ENCODE data around the gene PLD6. TPM values are rescaled to one million over a fixed set of nuclear protein-coding genes. Genes with fewer than 3 reads are reported as not detected.

PLD6 gene
- total RNA-seq, 3 donors from 2014 or later (not counting 1 experiment from before 2014, with no cell fraction given) = 0.45 to 1.7 (median 0.84) TPM

DNA sequence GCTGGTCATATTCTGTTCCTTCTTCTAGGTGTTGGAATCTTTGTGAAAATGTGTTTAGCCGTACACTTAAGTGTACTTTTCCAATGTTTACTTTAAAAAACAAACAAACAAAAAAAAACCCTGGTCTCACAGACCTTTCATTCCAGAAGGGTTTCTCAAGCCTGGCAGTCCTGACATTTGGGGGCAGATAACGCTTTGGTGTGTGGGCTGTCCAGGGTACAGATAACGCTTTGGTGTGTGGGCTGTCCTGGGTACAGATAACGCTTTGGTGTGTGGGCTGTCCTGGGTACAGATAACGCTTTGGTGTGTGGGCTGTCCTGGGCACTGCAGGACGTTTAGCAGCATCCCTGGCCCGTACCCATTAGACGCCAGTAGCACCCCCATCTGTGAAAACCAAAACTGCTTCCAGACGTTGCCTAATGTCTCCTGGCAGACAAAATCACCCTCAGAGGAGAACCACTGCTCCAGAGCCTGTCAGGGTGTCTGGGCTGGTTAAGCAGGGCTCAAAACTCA lies 46.1 kb upstream of the PLD6 start:
- Mint-ChIP-seq H3K27me3 (ENCODE audit: low read depth in 2 of 2) (no peaks in the 10 kb centered on the region), H3K4me3 (no peak overlapping the region), H3K36me3 (no peaks in the 10 kb centered on the region), H3K27ac (no peak overlapping the region), H3K9me3 (no peaks in the 10 kb centered on the region), H3K4me1 (peaks cover 0 to 6% of the 10 kb centered on the region in 2 donors)
- Histone ChIP-seq H3K27ac (ENCODE audit: low read length) (no peak overlapping the region), H3K9me3 (ENCODE audit: control insufficient read depth, insufficient read depth, low read length) (no peaks in the 10 kb centered on the region), H3K27me3 (ENCODE audit: control insufficient read depth, insufficient read depth, low read length) (no peaks in the 10 kb centered on the region), H3K36me3 (ENCODE audit: control insufficient read depth, insufficient read depth, low read length) (peaks cover 56% of the 10 kb centered on the region), H3K4me1 (ENCODE audit: control insufficient read depth, insufficient read depth, low read length) (no peaks in the 10 kb centered on the region), H3K4me3 (ENCODE audit: low read length) (no peak overlapping the region)
- intact Hi-C loops (cut with micrococcal nuclease) = no loop called here
- ATAC-seq = no peak
- DNase-seq = no peak
- 76% methylated on average over 8 of the region's 9 CpGs for WGBS (ENCODE audit: insufficient coverage)
- TF ChIP-seq, protein P1, sequence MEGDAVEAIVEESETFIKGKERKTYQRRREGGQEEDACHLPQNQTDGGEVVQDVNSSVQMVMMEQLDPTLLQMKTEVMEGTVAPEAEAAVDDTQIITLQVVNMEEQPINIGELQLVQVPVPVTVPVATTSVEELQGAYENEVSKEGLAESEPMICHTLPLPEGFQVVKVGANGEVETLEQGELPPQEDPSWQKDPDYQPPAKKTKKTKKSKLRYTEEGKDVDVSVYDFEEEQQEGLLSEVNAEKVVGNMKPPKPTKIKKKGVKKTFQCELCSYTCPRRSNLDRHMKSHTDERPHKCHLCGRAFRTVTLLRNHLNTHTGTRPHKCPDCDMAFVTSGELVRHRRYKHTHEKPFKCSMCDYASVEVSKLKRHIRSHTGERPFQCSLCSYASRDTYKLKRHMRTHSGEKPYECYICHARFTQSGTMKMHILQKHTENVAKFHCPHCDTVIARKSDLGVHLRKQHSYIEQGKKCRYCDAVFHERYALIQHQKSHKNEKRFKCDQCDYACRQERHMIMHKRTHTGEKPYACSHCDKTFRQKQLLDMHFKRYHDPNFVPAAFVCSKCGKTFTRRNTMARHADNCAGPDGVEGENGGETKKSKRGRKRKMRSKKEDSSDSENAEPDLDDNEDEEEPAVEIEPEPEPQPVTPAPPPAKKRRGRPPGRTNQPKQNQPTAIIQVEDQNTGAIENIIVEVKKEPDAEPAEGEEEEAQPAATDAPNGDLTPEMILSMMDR (IDR thresholded peaks at IDR 0.05) = no peak

DNA sequence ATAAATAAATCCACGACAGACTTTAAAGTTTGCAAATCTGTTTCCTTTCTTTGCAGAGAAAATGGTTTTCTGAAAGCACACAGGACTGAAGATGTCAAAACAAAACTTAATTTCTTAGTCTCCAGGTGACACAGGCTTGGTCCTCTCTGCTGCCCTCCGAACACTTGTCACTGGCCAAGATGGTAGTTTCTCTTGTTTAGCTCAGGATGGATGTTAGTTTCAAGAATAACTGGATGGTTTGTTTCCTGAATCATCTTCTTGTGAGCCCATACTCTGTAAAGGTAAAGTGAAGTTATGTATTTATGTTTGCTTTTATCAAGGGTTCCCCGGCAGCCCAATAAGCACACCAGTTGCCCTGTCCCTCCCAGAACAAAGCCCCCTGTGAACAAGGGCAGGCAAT lies 40.7 kb upstream of the PLD6 start:
- no peak overlapping the region for H3K4me3 Mint-ChIP-seq
- TF ChIP-seq, protein P1 (IDR thresholded peaks at IDR 0.05) = no peak
- intact Hi-C loops (cut with micrococcal nuclease) = no loop called here
- no peaks in the 10 kb centered on the region for H3K36me3 Mint-ChIP-seq
- 99% methylated on average over 3 of the region's 3 CpGs for WGBS (ENCODE audit: insufficient coverage)
- Histone ChIP-seq H3K27me3 (ENCODE audit: control insufficient read depth, insufficient read depth, low read length) (no peaks in the 10 kb centered on the region), H3K36me3 (ENCODE audit: control insufficient read depth, insufficient read depth, low read length) (peaks cover 44% of the 10 kb centered on the region), H3K4me1 (ENCODE audit: control insufficient read depth, insufficient read depth, low read length) (no peaks in the 10 kb centered on the region), H3K27ac (ENCODE audit: low read length) (no peak overlapping the region), H3K4me3 (ENCODE audit: low read length) (no peak overlapping the region), H3K9me3 (ENCODE audit: control insufficient read depth, insufficient read depth, low read length) (no peaks in the 10 kb centered on the region)
- H3K27ac Mint-ChIP-seq = peak overlapping the region; percentile 26 to 40
- ATAC-seq (no peak), DNase-seq (no peak)
- H3K4me1 Mint-ChIP-seq = no peaks in the 10 kb centered on the region
- no peaks in the 10 kb centered on the region for H3K27me3 Mint-ChIP-seq (ENCODE audit: low read depth in 2 of 2)
- no peaks in the 10 kb centered on the region for H3K9me3 Mint-ChIP-seq

DNA sequence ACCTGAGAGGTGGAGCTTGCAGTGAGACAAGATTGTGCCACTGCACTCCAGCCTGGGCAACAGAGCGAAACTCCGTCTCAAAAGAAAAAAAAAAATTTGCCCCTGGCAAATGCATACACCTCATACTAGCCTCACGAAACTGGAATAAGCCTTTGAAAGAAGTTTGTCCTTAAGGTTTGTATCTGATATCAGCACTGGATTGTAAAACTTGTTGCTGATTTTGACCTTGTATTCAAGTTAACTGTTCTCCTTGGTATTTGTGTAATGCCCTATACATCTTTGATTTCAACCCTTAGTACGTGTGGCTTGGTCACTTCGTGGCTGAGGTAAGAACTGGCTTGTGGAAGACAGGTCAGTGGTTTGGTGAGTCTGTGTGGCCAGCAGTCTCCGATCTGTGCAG lies 37.0 kb upstream of the PLD6 start:
- no peaks in the 10 kb centered on the region for H3K36me3 Mint-ChIP-seq
- TF ChIP-seq, protein P1 (IDR thresholded peaks at IDR 0.05) = no peak
- no peak overlapping the region for H3K4me3 Mint-ChIP-seq
- no peaks in the 10 kb centered on the region for H3K9me3 ChIP-seq (ENCODE audit: control insufficient read depth, insufficient read depth, low read length)
- WGBS (ENCODE audit: insufficient coverage) = 76% methylated on average over 3 of the region's 6 CpGs
- no peak overlapping the region for H3K4me3 ChIP-seq (ENCODE audit: low read length)
- H3K4me1 Mint-ChIP-seq = peaks cover 2 to 8% of the 10 kb centered on the region in 2 donors
- no peaks in the 10 kb centered on the region for H3K9me3 Mint-ChIP-seq
- no peak overlapping the region for H3K27ac ChIP-seq (ENCODE audit: low read length)
- ATAC-seq (no peak), DNase-seq (no peak)
- intact Hi-C loops (cut with micrococcal nuclease) = no loop called here
- no peaks in the 10 kb centered on the region for H3K27me3 ChIP-seq (ENCODE audit: control insufficient read depth, insufficient read depth, low read length)
- H3K27ac Mint-ChIP-seq = peak overlapping the region in 1 of 2 donors; percentile 52
- peaks cover 24% of the 10 kb centered on the region for H3K36me3 ChIP-seq (ENCODE audit: control insufficient read depth, insufficient read depth, low read length)
- peaks cover 3% of the 10 kb centered on the region for H3K4me1 ChIP-seq (ENCODE audit: control insufficient read depth, insufficient read depth, low read length)
- no peaks in the 10 kb centered on the region for H3K27me3 Mint-ChIP-seq (ENCODE audit: low read depth in 2 of 2)

DNA sequence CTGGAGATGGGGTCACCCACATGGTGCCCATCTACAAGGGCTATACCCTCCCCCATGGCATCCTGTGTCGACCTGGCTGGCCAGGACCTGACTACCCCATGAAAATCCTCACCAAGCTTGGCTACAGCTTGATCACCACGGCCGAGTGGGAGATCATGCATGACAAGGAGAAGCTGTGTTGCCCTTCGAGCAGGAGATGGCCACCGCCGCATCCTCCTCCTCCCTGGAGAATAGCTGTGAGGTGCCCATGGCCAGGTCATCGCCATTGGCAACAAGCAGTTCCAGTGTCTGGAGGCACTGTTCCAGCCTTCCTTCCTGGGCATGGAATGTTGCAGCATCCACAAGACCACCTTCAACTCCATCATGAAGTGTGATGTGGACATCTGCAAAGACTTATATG lies 36.1 kb upstream of the PLD6 start:
- no peaks in the 10 kb centered on the region for H3K27me3 Mint-ChIP-seq (ENCODE audit: low read depth in 2 of 2)
- no peaks in the 10 kb centered on the region for H3K9me3 Mint-ChIP-seq
- TF ChIP-seq, protein P1 (IDR thresholded peaks at IDR 0.05) = no peak
- no peak overlapping the region for H3K4me3 Mint-ChIP-seq
- no peak overlapping the region for H3K27ac Mint-ChIP-seq
- no peaks in the 10 kb centered on the region for H3K36me3 Mint-ChIP-seq
- no peaks in the 10 kb centered on the region for H3K27me3 ChIP-seq (ENCODE audit: control insufficient read depth, insufficient read depth, low read length)
- no peak overlapping the region for H3K27ac ChIP-seq (ENCODE audit: low read length)
- peaks cover 11 to 17% of the 10 kb centered on the region in 2 donors for H3K4me1 Mint-ChIP-seq
- peaks cover 9% of the 10 kb centered on the region for H3K4me1 ChIP-seq (ENCODE audit: control insufficient read depth, insufficient read depth, low read length)
- no peaks in the 10 kb centered on the region for H3K9me3 ChIP-seq (ENCODE audit: control insufficient read depth, insufficient read depth, low read length)
- intact Hi-C loops (cut with micrococcal nuclease) = no loop called here
- DNase-seq (no peak), ATAC-seq (no peak)
- no peak overlapping the region for H3K4me3 ChIP-seq (ENCODE audit: low read length)
- H3K36me3 ChIP-seq (ENCODE audit: control insufficient read depth, insufficient read depth, low read length) = peaks cover 15% of the 10 kb centered on the region
- 96% methylated on average over 7 of the region's 7 CpGs for WGBS (ENCODE audit: insufficient coverage)

Data from natural killer cell (primary cell).